ENCODE measurements around the gene VILL.

Gene VILL

GRCh38 chr3:38002940-38003339, 12.4 kb downstream of the VILL start:
- no peak for TF ChIP-seq ZFX (IDR thresholded peaks at IDR 0.05)
- TF ChIP-seq CTCF (conservative IDR thresholded peaks at IDR 0.05), result no peak
- peak overlapping the region; percentile 4; the same call in 1 of the 2 replicates for H3K27ac ChIP-seq

GRCh38 chr3:38003371-38003816, 12.8 kb downstream of the VILL start:
- H3K27ac ChIP-seq, result peak overlapping the region; percentile 4; the same call in 1 of the 2 replicates
- TF ChIP-seq ZFX (IDR thresholded peaks at IDR 0.05) (no peak), CTCF (conservative IDR thresholded peaks at IDR 0.05) (peak; percentile 82)

GRCh38 chr3:38003817-38004414, 13.3 kb downstream of the VILL start:
- TF ChIP-seq CTCF (conservative IDR thresholded peaks at IDR 0.05) (no peak), ZFX (IDR thresholded peaks at IDR 0.05) (no peak)

GRCh38 chr3:38004415-38005075, 14.0 kb downstream of the VILL start:
- H3K27ac ChIP-seq, result no peak overlapping the region; the same call in 1 of the 2 replicates
- no peak for TF ChIP-seq ZFX (IDR thresholded peaks at IDR 0.05)
- TF ChIP-seq CTCF (conservative IDR thresholded peaks at IDR 0.05), result peak; percentile 75

More at GRCh38 chr3:38003817-38004414, 13.3 kb downstream of the VILL start:
- H3K27ac ChIP-seq, result no peak overlapping the region; the same call in 1 of the 2 replicates

DNA sequence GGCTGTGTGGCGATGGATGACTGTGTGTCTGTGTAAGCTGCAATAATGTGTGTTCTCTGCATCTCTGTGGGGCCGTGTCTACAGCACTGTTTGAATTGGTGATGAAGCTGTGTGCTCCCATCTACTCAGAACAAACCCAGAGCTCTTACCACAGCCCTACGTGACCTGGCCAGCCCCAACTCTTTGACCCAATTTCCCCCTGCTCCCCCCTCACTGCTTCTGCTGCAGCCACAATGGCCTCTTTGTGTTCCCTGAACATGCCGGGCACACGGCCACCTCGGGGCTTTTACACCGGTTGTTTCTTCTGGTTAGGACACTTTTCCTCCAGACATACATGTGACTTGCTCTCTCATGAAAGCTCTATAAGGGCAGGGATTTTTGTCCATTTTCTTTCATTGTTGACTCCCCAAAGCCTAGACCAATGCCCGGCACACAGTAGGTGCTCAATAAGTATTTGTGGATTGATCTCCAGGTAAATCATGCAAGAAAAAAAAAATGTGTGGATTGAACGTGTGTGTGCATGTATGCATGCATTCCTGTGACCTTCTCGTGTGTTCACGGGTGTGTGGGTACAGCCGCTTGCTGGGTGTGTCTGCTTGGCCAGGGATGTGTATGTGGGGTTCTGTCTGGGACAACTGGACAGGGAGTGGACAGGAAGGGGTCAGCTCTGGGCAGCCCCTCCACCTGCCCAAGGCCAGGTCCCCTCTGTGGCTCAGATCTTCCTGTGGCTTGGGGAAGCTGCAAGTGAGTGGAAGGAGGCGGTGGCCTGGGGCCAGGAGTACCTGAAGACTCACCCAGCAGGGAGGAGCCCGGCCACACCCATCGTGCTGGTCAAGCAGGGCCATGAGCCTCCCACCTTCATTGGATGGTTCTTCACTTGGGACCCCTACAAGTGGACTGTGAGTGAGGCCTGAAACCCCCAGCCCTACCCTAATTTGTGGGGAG, 14.8 kb downstream of the VILL start:
- no peak overlapping the region; the same call in 1 of the 2 replicates for H3K27ac ChIP-seq
- TF ChIP-seq CTCF (conservative IDR thresholded peaks at IDR 0.05) (no peak), ZFX (IDR thresholded peaks at IDR 0.05) (no peak)

- TF ChIP-seq ZFX (IDR thresholded peaks at IDR 0.05) (no peak), CTCF (conservative IDR thresholded peaks at IDR 0.05) (no peak)
- H3K27ac ChIP-seq, result no peak overlapping the region
Observed at GRCh38 chr3:38006031-38006430, 15.4 kb downstream of the VILL start.
